Stimulated activated CD4-positive, alpha-beta T cell treated with anti-CD3 and anti-CD28 coated beads, Interleukin-15, amount 100 ng/mL, for 48 hours (primary cell): ENCODE measurements around the gene BTBD17.
A peak's percentile ranks its signal among the peaks of the same experiment; 100 is the strongest.

Experiments
- DNase-seq, 2 donors: peaks; one replicate each; pipeline ENCODE4 v3.0.0-alpha.2; 2020; ENCODE audit warnings: low read depth in 2 of 2

Gene BTBD17

GRCh38 chr17:74387365-74388218 lies 25.9 kb upstream of the BTBD17 start:
- DNase-seq = no peak

DNA sequence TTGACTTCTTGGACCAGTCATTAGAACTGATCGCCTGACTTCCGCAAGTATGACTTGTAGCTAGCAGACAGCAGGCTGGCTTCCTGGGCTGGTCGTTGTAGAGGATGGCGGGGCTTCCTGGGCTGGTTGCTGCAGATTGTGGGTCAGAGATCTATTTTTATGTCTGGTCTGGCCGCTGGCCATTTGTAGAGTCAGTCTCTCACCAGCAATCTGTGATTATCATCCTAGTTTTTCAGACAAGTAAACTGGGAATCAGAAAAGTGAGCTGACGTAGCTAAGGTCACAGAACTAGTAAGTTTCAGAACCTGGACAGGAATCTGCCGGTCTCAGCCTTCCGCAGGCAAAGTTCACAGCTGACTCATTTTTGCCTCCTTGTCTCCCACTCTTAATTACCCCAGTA lies 24.7 kb upstream of the BTBD17 start:
- DNase-seq = no peak

DNA sequence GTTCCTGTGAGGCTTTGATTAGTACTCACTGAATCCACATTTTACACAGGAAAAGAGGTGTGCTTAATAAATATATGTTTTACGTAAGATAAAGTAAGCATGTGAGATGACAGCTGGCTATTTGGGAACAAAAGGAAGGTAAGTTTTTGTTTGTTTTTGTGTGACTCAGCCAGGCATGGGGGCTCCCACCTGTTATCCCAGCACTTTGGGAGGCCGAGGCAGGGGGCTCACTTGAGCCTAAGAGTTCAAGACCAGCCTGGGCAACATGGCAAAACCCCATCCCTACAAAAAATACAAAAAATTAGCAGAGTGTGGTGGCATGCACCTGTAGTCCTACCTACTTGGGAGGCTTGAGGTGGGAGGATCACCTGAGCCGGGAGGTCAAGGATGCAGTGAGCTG lies 23.5 kb upstream of the BTBD17 start:
- DNase-seq = no peak

DNA sequence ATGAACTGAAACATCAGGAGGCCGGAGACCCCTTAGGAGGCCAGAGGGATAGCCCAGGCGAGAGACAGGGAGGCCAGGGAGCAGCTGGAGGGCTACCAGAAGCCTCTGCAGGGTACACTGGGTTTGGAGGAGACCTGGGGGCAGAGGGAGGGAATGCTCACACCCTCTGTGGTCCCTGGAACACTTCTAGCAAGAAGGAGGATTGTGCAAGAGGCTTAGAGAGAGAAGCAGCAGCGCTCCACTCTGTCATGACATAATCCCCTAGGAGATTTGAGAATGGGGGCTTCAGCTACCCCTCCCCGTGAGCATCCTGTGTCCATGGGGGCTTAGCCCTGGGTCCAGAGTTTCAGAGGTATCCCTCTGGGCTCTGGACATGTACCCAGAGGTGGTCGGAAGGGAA lies 21.5 kb upstream of the BTBD17 start:
- no peak for DNase-seq

DNA sequence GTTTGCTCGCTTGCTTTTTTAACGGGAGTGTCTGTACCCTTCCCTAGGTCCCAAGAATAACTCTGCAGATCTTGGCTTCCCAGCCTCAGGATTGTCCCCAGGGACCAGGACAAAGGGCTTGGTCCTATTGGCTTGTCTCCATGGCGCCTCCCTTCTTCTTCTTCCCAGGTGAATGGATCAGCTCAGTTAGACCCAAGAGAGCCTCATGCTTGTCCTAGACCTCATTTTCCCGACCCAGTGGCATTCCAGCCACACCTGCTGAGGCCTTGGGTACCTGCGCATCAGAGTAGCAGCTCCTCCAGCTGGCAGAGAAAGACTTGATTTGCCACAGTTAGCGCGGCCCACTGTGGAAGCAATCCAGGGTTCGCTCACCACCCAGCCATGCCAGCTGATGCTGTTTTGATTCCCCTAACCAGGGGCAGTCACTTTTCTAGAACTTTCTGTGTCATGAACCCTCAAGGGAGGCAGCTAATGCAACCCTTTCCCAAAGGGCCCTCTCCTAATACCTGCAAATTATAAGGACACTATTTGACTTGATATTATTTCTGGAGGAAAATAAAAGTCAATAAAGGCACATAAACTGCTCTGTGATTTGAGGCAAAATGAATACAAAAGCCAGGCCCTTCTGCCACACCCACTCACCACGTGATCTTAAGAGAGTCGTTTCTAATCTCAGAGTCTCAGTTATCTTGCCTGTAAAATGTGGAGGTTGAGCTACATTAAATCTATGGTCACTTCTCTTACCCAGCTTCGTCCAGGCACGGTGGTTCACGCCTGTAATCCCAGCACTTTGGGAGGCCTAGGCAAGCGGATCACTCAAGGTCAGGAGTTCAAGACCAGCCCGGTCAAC lies 19.5 kb upstream of the BTBD17 start:
- DNase-seq = no peak

GRCh38 chr17:74380086-74380958 lies 18.7 kb upstream of the BTBD17 start:
- no peak for DNase-seq

DNA sequence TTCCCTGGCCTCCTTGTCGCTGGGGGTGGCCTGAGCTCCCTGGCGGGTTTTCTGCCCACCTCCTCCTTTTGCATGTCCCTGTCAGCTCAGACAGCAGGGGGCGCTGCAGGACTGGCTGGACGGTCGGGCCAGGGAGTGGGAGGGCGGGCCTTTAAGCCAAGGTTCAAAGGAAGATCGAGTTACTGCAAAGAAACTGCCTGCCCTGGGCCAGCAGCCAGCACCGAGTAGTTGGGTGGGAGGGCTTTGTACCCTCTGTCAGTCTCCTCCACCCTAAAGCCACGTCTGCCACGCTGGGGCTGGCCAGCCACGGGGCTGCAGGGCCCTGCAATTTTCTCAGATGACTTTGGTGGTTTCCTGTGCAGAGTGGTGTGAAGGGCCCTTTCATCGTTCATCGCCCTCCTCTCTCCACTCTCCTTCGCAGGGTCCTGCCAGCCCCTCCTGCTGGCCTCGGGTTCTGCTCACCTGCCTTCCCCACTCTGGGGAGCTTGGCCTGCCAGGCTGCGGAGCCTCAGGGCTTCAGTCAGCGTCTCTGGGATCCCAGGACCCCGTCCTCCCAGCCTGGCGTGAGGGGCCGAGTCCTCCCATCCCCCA lies 17.9 kb upstream of the BTBD17 start:
- DNase-seq = peak; percentile 87 to 92

- DNase-seq = no peak
Observed at GRCh38 chr17:74374858-74375257, 13.2 kb upstream of the BTBD17 start.

GRCh38 chr17:74373838-74374606 lies 12.4 kb upstream of the BTBD17 start:
- no peak for DNase-seq

GRCh38 chr17:74372426-74372825 lies 10.8 kb upstream of the BTBD17 start:
- DNase-seq = no peak

GRCh38 chr17:74371653-74372147 lies 10.0 kb upstream of the BTBD17 start:
- no peak for DNase-seq

DNA sequence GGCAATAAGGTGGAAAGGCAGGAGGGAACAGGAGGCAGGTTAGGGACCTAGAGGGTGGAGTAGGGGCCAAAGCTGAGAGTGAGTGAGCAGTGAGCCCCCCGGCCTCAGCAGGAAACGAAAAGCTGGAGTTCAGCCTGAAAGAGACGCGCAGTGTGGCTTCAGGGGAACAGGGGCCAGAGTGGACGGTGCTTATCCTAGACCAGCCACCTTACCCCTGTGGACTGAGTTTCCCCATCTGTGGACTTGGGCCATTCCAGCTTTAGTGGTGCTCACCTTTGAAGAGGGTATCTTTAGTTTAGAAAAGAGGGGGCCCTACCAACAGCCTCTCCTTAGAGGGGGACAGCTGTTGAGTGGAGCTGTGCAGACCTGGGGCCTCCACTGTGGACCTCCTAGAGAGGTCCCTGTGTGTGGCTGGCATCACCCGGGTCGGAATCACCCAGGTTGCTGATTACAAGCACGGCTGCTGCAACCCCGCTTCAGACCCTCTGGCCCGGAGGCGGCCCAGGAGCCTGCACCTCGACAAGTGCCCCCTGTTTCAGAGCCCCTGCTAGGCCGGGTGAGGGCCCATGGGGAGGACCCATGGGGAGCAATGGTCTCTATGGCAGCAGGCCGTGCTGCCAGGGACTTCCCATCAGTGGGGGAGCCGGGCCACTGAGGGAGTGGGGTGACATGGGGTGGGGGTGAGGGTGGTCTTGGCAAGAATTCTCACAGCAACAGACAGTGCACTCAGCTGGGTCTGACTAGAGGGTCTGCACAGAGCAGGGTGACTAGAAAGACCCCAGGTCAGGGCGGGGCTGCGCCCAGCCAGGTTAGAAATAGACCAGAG lies 8.2 kb upstream of the BTBD17 start:
- no peak for DNase-seq

- peak; percentile 41 to 58 for DNase-seq
Observed at GRCh38 chr17:74369221-74369620, 7.6 kb upstream of the BTBD17 start.

DNA sequence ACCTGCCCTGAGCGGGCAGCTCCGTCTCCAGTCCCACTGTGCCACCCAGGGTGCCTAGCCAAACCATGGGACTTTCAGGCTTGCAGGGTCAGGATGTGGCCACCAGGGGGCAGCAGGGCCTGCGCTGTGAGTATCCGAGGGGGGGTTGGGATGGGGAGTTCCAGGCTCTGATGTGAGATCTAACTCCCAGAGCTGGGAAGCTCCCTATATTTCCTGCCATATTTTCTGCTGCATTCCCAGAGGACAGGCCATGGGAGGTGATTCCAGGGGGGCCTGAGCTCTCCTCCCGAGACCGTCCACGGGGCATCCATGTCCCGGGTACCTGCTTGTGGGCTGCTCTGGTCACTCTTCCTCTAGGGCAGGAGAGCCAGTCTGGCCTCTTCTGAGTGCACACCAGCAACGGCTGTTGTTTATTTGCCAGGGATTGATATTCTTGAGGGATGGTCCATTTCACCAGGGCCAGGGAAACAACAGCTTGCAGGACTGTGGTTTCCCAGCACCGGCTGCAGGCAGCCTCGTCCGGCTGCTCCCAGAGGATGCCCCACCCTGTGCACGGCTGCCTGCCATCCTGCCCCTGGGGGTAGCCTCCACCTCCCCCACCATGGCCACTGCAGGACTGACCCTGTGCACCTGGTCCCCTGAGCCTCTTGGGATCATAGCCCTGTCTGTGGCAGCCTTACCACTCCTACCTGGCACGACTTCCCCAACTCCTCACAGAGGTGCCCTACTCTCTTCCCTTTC lies 6.8 kb upstream of the BTBD17 start:
- DNase-seq = peak; percentile 43 to 60

DNA sequence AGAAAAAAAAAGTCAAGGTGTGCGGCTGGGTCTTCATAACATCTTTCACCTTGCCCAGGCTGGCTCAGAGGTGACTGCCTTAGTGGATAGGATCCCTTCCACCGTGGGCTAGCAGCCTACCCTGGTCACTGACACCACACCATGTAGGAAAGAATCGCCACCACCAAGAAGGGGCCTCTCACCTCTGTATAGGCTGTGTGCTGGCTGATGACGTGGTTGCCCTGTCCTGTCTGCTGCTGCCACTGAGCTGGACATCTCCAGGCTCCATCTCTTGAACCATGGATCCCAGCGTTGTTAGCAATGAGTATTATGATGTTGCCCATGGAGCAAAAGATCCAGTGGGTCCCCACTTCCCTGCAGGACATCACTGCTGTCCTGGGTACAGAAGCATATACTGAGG lies 5.5 kb upstream of the BTBD17 start, which contains the start of gene GPR142:
Gene GPR142 (plus strand): TSS at position 301 of the 400 bp plus-strand sequence. CDS start 2,035 bp downstream, outside the sequence.
- no peak for DNase-seq

- no peak for DNase-seq
Observed at GRCh38 chr17:74362810-74363498, 1.3 kb upstream of the BTBD17 start.

DNA sequence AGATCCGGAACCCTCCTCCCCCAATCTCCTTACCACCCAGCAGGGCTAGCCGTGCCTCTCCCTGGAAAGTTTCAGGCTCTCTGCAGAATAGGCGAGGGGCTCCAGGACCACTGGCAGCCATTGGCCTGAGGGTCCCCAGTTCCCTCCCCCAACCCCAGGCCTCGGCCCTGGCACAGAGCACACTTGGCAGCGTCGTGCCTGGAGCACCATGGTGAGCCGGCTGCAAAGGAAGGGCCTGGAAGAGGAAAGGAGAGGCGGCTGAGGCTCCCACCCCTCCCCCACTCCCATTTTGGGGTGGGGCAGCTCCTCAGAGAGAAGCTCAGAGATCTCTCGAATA lies 369 bp upstream of the BTBD17 start:
- no peak for DNase-seq

DNA sequence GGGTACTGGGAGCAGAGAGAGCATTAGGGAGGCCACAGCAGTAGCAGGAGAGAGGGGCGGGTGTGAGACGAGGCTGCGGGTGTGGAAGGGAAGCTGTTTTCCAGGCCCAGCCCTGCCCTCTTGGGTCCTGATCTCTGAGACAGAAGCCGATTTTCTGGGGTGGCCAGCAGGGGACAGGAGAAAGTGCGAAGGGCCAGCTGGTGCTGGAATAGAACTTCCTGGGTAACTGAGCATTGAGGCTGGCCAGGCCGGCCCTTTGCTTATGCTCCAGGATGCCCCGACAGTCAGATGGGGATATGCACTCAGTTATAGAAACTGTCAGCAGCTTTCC lies 804 bp downstream of the BTBD17 start:
- DNase-seq = no peak

DNA sequence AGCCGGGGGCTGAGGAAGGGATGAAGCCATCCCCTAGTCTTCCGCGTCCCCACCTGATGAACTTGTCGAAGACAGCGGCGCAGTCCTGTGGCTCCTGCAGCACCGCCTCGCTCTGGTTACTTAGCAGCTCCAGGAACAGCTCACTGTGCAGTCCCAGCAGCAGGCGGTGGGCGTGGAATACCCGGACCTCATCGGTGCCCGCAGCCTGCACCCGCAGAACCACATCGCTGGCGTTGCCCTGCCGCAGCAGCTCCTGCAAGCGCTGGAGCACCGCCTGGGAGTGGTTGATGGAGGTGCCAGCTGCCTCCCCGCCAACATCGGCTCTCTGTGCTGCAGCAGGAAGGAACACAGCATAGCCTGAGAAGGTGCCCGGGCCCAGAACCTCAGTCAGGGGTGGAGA lies 1.8 kb downstream of the BTBD17 start:
- DNase-seq = no peak
